Nephron (organoid): ENCODE data around the gene KCTD16.

ENCODE experiments used
- H3K27ac Mint-ChIP-seq, 3 experiments: 2 replicates each; pipeline ENCODE4 v1.8.0; 2020; ENCODE audit warnings: mixed read lengths in 3 of 3, mild to moderate bottlenecking in 2 of 3, moderate library complexity in 1 of 3
- H3K27me3 Mint-ChIP-seq: 2 replicates; pipeline ENCODE4 v1.8.0; 2021; ENCODE audit warnings: low read depth, mild to moderate bottlenecking, moderate library complexity, mixed read lengths
- H3K36me3 Mint-ChIP-seq: 2 replicates; pipeline ENCODE4 v1.8.0; 2020; ENCODE audit warnings: low read depth, mixed read lengths
- H3K4me1 Mint-ChIP-seq: 2 replicates; pipeline ENCODE4 v1.8.0; 2020; ENCODE audit warnings: mixed read lengths
- H3K4me3 Mint-ChIP-seq, 3 experiments: 2 replicates each; pipeline ENCODE4 v1.8.0; 2020; ENCODE audit warnings: mild to moderate bottlenecking in 3 of 3, mixed read lengths in 3 of 3, moderate library complexity in 2 of 3
- H3K9me3 Mint-ChIP-seq: 2 replicates; pipeline ENCODE4 v1.8.0; 2020; ENCODE audit warnings: mixed read lengths
- CTCF ChIP-seq, 3 experiments: fragments of 200-600 bp; sonication (generic); IDR thresholded peaks; one replicate each; pipeline ENCODE4 v1.5.0; 2021; ENCODE audit warnings: antibody characterized with exemption in 3 of 3; ENCODE audit not compliant: unreplicated experiment in 3 of 3

KCTD16 gene

GRCh38 chr5:144429405-144429804 lies 258.7 kb downstream of the KCTD16 start:
- no peaks in the 10 kb centered on the region for H3K4me1 Mint-ChIP-seq
- no peak overlapping the region for H3K4me3 Mint-ChIP-seq
- no peaks in the 10 kb centered on the region for H3K27me3 Mint-ChIP-seq
- TF ChIP-seq CTCF (IDR thresholded peaks at IDR 0.05; ENCODE audit: unreplicated experiment in 3 of 3), result no peak
- H3K9me3 Mint-ChIP-seq, result no peaks in the 10 kb centered on the region
- H3K27ac Mint-ChIP-seq, result no peak overlapping the region
- no peaks in the 10 kb centered on the region for H3K36me3 Mint-ChIP-seq

GRCh38 chr5:144429905-144430304 lies 259.2 kb downstream of the KCTD16 start:
- Mint-ChIP-seq H3K27me3 (no peaks in the 10 kb centered on the region), H3K4me1 (no peaks in the 10 kb centered on the region), H3K27ac (no peak overlapping the region), H3K36me3 (no peaks in the 10 kb centered on the region), H3K9me3 (no peaks in the 10 kb centered on the region), H3K4me3 (no peak overlapping the region)
- TF ChIP-seq CTCF (IDR thresholded peaks at IDR 0.05; ENCODE audit: unreplicated experiment in 3 of 3), result no peak

- Mint-ChIP-seq H3K4me1 (no peaks in the 10 kb centered on the region), H3K9me3 (no peaks in the 10 kb centered on the region), H3K36me3 (no peaks in the 10 kb centered on the region), H3K27ac (no peak overlapping the region), H3K4me3 (no peak overlapping the region), H3K27me3 (no peaks in the 10 kb centered on the region)
- no peak for TF ChIP-seq CTCF (IDR thresholded peaks at IDR 0.05; ENCODE audit: unreplicated experiment in 3 of 3)
Measured at GRCh38 chr5:144433140-144433822, 262.6 kb downstream of the KCTD16 start.

- TF ChIP-seq CTCF (IDR thresholded peaks at IDR 0.05; ENCODE audit: unreplicated experiment in 3 of 3), result no peak
- Mint-ChIP-seq H3K27ac (no peak overlapping the region), H3K4me1 (no peaks in the 10 kb centered on the region), H3K4me3 (no peak overlapping the region), H3K9me3 (no peaks in the 10 kb centered on the region), H3K27me3 (no peaks in the 10 kb centered on the region), H3K36me3 (no peaks in the 10 kb centered on the region)
Measured at GRCh38 chr5:144433893-144434292, 263.2 kb downstream of the KCTD16 start.

GRCh38 chr5:144436007-144436406 lies 265.3 kb downstream of the KCTD16 start:
- no peaks in the 10 kb centered on the region for H3K4me1 Mint-ChIP-seq
- H3K27me3 Mint-ChIP-seq, result no peaks in the 10 kb centered on the region
- no peak for TF ChIP-seq CTCF (IDR thresholded peaks at IDR 0.05; ENCODE audit: unreplicated experiment in 3 of 3)
- H3K4me3 Mint-ChIP-seq, result no peak overlapping the region
- no peaks in the 10 kb centered on the region for H3K36me3 Mint-ChIP-seq
- H3K27ac Mint-ChIP-seq, result peak overlapping the region in 1 of 3 experiments; percentile 46
- no peaks in the 10 kb centered on the region for H3K9me3 Mint-ChIP-seq

- Mint-ChIP-seq H3K4me3 (no peak overlapping the region), H3K36me3 (no peaks in the 10 kb centered on the region), H3K27ac (no peak overlapping the region), H3K9me3 (peaks cover 5% of the 10 kb centered on the region), H3K27me3 (no peaks in the 10 kb centered on the region), H3K4me1 (no peaks in the 10 kb centered on the region)
- TF ChIP-seq CTCF (IDR thresholded peaks at IDR 0.05; ENCODE audit: unreplicated experiment in 3 of 3), result no peak
Measured at GRCh38 chr5:144438237-144438636, 267.6 kb downstream of the KCTD16 start.
